MCF 10A (cell line): ENCODE data around the gene MICAL3. TPM values are rescaled to one million over a fixed set of nuclear protein-coding genes. Genes with fewer than 3 reads are reported as not detected.

ENCODE experiments used
- BruUV-seq: library from RNA; stranded (reverse); fragments of 400-500 nt; replicated peaks from 2 replicates; lab custom pipeline; 2021; lab: Mats Ljungman, UMichigan
- CTCF ChIA-PET: fragments of 300-600 bp; sonication (Branson Sonifier 250); formaldehyde crosslinking; extraction: SDS; loops from one replicate; lab custom pipeline; 2021; ENCODE audit warnings: antibody characterized with exemption, inconsistent platforms; lab: Yijun Ruan, JAX
- POLR2A ChIA-PET: fragments of 300-600, 350-650 bp; sonication (Branson Sonifier 250); formaldehyde crosslinking; extraction: SDS; loops from one replicate; lab custom pipeline; 2020; ENCODE audit warnings: antibody characterized with exemption, inconsistent platforms; lab: Yijun Ruan, JAX
- DNase-seq: peaks from one replicate; pipeline ENCODE4 v3.0.0-alpha.2; 2018; ENCODE audit not compliant: unreplicated experiment
- H3K27ac Mint-ChIP-seq: one replicate; pipeline ENCODE4 v1.8.0; 2022; ENCODE audit warnings: mild to moderate bottlenecking, low read depth, mixed read lengths; ENCODE audit not compliant: unreplicated experiment
- H3K27me3 Mint-ChIP-seq: one replicate; pipeline ENCODE4 v1.8.0; 2022; ENCODE audit warnings: mixed read lengths; ENCODE audit not compliant: insufficient read depth, unreplicated experiment
- H3K36me3 Mint-ChIP-seq: one replicate; pipeline ENCODE4 v1.8.0; 2022; ENCODE audit warnings: mild to moderate bottlenecking, moderate library complexity, mixed read lengths; ENCODE audit not compliant: insufficient read depth, unreplicated experiment
- H3K4me1 Mint-ChIP-seq: one replicate; pipeline ENCODE4 v1.8.0; 2022; ENCODE audit warnings: mixed read lengths; ENCODE audit not compliant: insufficient read depth, unreplicated experiment
- H3K4me3 Mint-ChIP-seq: one replicate; pipeline ENCODE4 v1.8.0; 2022; ENCODE audit warnings: mild to moderate bottlenecking, moderate library complexity, mixed read lengths; ENCODE audit not compliant: unreplicated experiment
- H3K9me3 Mint-ChIP-seq: one replicate; pipeline ENCODE4 v1.8.0; 2022; ENCODE audit warnings: mixed read lengths; ENCODE audit not compliant: unreplicated experiment
- intact Hi-C: fragments of 100-400 bp; cut with micrococcal nuclease; formaldehyde crosslinking; loops from 2 replicates; pipeline ENCODE4 v1.14.1; 2022
- total RNA-seq: library from RNA; stranded (reverse); gene quantifications from 2 replicates; pipeline ENCODE4 v1.2.3, GENCODE V29; 2022
- TF ChIP-seq, protein P1 (sequence below): fragments of 200-600 bp; IDR thresholded peaks from one replicate; pipeline ENCODE4 v1.8.0; 2022; ENCODE audit warnings: antibody characterized with exemption, mild to moderate bottlenecking; ENCODE audit not compliant: unreplicated experiment

The MICAL3 gene
- total RNA-seq, 1 experiment from 2014 or later: 54.1 TPM

DNA sequence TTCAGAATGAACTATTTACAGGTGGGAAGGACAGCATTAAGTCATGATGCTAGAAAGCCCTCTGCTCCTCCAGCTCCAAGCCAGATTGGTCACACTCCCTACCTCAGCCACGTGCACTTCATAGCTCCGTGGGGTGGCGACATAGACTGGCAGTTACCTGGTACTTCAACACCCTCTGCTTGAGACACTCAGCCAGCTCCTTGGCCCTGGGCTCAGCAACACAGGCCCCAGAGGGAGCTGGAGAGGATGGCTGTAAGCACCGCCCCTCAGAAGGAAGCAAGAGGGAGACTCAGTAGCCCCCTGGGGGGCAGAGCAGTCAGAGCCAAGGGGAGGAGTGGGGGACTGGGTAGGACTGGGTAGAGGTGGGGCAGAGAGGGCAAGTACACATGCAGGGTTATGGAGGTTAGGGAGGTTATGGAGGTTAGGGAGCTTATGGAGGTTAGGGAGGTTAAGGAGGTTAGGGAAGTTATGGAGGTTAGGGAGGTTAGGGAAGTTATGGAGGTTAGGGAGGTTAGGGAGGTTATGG lies 148.0 kb downstream of the MICAL3 start:
- intact Hi-C loops: no loop called here
- Mint-ChIP-seq H3K36me3 (peaks cover 41% of the 10 kb centered on the region), H3K27ac (no peak overlapping the region), H3K4me1 (peaks cover 6% of the 10 kb centered on the region), H3K27me3 (no peaks in the 10 kb centered on the region), H3K9me3 (no peaks in the 10 kb centered on the region), H3K4me3 (no peak overlapping the region)
- ChIA-PET CTCF (interaction anchor here (0.7 to 1.3 kb wide), 6 partner anchors 46 to 200 kb away, joined by 3 to 7 read pairs (median 3); partner anchors contain the start of gene MICAL3), POLR2A (interaction anchor here (1.0 kb wide), 1 partner anchor 9 kb away, joined by 3 read pairs; no protein-coding TSS in a partner anchor)
- no TSS peak for BruUV-seq
- peak; percentile 24 for DNase-seq
- TF ChIP-seq, protein P1, sequence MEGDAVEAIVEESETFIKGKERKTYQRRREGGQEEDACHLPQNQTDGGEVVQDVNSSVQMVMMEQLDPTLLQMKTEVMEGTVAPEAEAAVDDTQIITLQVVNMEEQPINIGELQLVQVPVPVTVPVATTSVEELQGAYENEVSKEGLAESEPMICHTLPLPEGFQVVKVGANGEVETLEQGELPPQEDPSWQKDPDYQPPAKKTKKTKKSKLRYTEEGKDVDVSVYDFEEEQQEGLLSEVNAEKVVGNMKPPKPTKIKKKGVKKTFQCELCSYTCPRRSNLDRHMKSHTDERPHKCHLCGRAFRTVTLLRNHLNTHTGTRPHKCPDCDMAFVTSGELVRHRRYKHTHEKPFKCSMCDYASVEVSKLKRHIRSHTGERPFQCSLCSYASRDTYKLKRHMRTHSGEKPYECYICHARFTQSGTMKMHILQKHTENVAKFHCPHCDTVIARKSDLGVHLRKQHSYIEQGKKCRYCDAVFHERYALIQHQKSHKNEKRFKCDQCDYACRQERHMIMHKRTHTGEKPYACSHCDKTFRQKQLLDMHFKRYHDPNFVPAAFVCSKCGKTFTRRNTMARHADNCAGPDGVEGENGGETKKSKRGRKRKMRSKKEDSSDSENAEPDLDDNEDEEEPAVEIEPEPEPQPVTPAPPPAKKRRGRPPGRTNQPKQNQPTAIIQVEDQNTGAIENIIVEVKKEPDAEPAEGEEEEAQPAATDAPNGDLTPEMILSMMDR: no peak

DNA sequence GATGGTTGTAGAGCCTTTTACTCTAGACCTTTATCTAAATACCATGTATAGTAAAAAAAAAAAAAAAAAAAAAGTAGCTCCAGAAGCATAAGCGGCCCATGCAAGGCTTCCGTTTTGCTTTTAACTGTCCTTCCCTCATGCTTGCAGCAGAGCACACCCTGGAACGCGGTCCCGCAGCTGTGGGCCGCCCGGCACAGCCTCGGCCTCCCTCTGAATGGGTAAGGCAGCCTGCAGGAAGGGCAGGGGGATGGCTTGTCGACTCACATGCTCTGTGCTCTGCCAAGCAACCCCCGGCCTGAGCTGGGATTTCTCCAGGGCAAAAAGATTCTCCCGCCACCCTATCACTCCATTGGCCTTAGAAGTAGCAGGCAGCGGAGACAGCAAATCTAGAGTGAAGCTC lies 148.7 kb downstream of the MICAL3 start:
- no peak for DNase-seq
- intact Hi-C loops: no loop called here
- Mint-ChIP-seq H3K36me3 (peaks cover 49% of the 10 kb centered on the region), H3K27me3 (no peaks in the 10 kb centered on the region), H3K9me3 (no peaks in the 10 kb centered on the region), H3K4me1 (peaks cover 6% of the 10 kb centered on the region), H3K4me3 (no peak overlapping the region), H3K27ac (no peak overlapping the region)
- CTCF ChIA-PET: interaction anchor here (0.6 to 1.3 kb wide), 6 partner anchors 45 to 246 kb away, joined by 3 to 7 read pairs (median 3); partner anchors contain the start of gene MICAL3
- POLR2A ChIA-PET: interaction anchor here (1.0 kb wide), 1 partner anchor 8 kb away, joined by 3 read pairs; no protein-coding TSS in a partner anchor
- TF ChIP-seq, protein P1: no peak
- no TSS peak for BruUV-seq

DNA sequence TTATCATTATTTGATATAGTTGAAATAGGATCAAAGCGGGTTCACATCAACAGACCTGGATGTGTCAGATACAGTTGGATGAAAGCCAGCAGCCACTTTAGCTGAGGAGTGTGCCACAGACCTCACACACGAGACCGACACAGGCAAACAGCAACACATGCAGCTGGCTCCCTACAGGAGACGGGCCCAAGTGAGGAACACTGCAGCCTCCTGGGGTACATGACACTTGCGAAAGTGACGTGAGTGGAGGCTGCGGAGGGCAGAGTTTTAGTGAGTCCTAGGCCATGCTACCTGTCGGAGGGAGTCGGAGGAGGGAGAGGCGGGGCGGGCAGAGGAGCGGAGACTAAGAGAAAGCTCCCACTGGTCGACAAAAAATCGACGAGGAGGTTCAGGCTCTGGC lies 149.2 kb downstream of the MICAL3 start:
- Mint-ChIP-seq H3K9me3 (no peaks in the 10 kb centered on the region), H3K27me3 (no peaks in the 10 kb centered on the region), H3K4me3 (no peak overlapping the region), H3K4me1 (peaks cover 6% of the 10 kb centered on the region), H3K27ac (no peak overlapping the region), H3K36me3 (peaks cover 53% of the 10 kb centered on the region)
- no TSS peak for BruUV-seq
- no peak for DNase-seq
- TF ChIP-seq, protein P1: no peak
- ChIA-PET POLR2A (interaction anchor here (1.0 kb wide), 1 partner anchor 7 kb away, joined by 3 read pairs; no protein-coding TSS in a partner anchor), CTCF (interaction anchor here (0.6 to 1.3 kb wide), 2 partner anchors 150 to 246 kb away, joined by 3 to 4 read pairs; partner anchors contain the start of gene MICAL3)
- intact Hi-C loops: no loop called here

DNA sequence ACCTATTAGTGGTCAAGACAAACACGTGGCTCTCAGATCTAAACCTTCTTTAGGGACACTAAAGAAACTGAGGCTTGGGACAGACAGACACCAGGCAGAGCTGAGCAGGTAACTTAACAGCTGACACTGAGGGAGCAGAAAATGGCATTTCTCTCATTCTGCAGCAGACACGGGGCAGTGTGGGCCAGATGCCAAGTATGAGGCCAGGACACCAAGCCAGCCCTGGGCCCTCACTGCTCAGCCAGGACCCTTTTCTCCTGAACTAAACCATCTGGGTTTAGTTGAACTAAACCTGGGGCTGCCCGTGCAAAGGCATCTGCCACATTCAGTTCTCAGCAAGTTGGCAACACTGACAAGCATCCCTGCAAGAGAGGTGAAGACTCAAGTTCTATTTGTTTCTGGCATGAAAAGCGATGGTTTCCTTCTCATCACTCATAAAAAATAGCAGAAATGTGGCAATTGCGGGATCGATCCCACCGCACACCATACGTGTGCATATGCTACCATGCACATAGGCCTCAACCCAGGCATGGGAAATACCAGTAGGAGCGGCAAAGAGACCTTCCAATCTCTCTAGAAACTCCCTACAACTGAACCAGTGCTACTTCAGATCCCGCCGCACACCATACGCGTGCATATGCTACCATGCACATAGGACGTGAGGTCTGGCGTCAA lies 150.0 kb downstream of the MICAL3 start:
- intact Hi-C loops: no loop called here
- TF ChIP-seq, protein P1: no peak
- CTCF ChIA-PET: interaction anchor here (1.2 kb wide), 1 partner anchor 202 kb away, joined by 4 read pairs; no protein-coding TSS in a partner anchor
- POLR2A ChIA-PET: no interaction called here
- BruUV-seq: no TSS peak
- no peaks in the 10 kb centered on the region for H3K27me3 Mint-ChIP-seq
- DNase-seq: no peak
- H3K9me3 Mint-ChIP-seq: no peaks in the 10 kb centered on the region
- H3K27ac Mint-ChIP-seq: no peak overlapping the region
- peaks cover 6% of the 10 kb centered on the region for H3K4me1 Mint-ChIP-seq
- peaks cover 55% of the 10 kb centered on the region for H3K36me3 Mint-ChIP-seq
- no peak overlapping the region for H3K4me3 Mint-ChIP-seq
